Activated CD8-positive, alpha-beta T cell treated with anti-CD3 and anti-CD28 coated beads for 36 hours (primary cell): ENCODE measurements around the gene P2RX4. TPM values are rescaled to one million over a fixed set of nuclear protein-coding genes. Genes with fewer than 3 reads are reported as not detected.

Experiments
- ATAC-seq: fragments of 200-7000 bp; cut with Tn5 transposase; one replicate; pipeline ENCODE4 v1.10.0; 2021; ENCODE audit warnings: mild to moderate bottlenecking, moderate library complexity
- CTCF ChIA-PET: fragments of 350-600 bp; sonication (Branson Sonifier 250); formaldehyde crosslinking; loops from one replicate; lab custom pipeline; 2021; ENCODE audit warnings: antibody characterized with exemption; lab: Charles Lee
- POLR2A ChIA-PET: fragments of 350-600 bp; sonication (Branson Sonifier 250); formaldehyde crosslinking; loops from one replicate; lab custom pipeline; 2021; ENCODE audit warnings: antibody characterized with exemption; lab: Charles Lee
- DNase-seq: peaks from one replicate; pipeline ENCODE4 v3.0.0-alpha.2; 2020
- H3K27ac Mint-ChIP-seq: one replicate; pipeline ENCODE4 v1.8.0; 2021; ENCODE audit warnings: mild to moderate bottlenecking, mixed read lengths
- H3K27me3 Mint-ChIP-seq: one replicate; pipeline ENCODE4 v1.8.0; 2021; ENCODE audit warnings: mixed read lengths
- H3K36me3 Mint-ChIP-seq: one replicate; pipeline ENCODE4 v1.8.0; 2021; ENCODE audit warnings: low read depth, mixed read lengths
- H3K4me1 Mint-ChIP-seq: one replicate; pipeline ENCODE4 v1.8.0; 2021; ENCODE audit warnings: low read depth, mixed read lengths
- H3K4me3 Mint-ChIP-seq: one replicate; pipeline ENCODE4 v1.8.0; 2021; ENCODE audit warnings: mild to moderate bottlenecking, moderate library complexity, mixed read lengths
- H3K9me3 Mint-ChIP-seq: one replicate; pipeline ENCODE4 v1.8.0; 2021; ENCODE audit warnings: mixed read lengths
- intact Hi-C: fragments of 100-400 bp; cut with micrococcal nuclease; formaldehyde crosslinking; loops from one replicate; pipeline ENCODE4 v1.10.0; 2022
- total RNA-seq, 2 experiments: library from RNA; stranded (reverse); gene quantifications; one replicate each; pipeline ENCODE4 v1.2.3, GENCODE V29; 2021
- TF ChIP-seq, protein P1 (sequence below): fragments of 200-600 bp; IDR thresholded peaks from one replicate; pipeline ENCODE4 v1.8.0; 2022; ENCODE audit warnings: antibody characterized with exemption, mild to moderate bottlenecking

P2RX4 gene
- total RNA-seq, 2 experiments from 2014 or later = 12.2 to 15.1 TPM

GRCh38 chr12:121233628-121234020 is 23.7 kb downstream of the P2RX4 start:
- Mint-ChIP-seq H3K36me3 (peaks cover 23% of the 10 kb centered on the region), H3K4me1 (peaks cover 10% of the 10 kb centered on the region), H3K27me3 (no peaks in the 10 kb centered on the region), H3K27ac (no peak overlapping the region), H3K9me3 (no peaks in the 10 kb centered on the region), H3K4me3 (no peak overlapping the region)
- intact Hi-C loops = no loop called here
- TF ChIP-seq, protein P1, sequence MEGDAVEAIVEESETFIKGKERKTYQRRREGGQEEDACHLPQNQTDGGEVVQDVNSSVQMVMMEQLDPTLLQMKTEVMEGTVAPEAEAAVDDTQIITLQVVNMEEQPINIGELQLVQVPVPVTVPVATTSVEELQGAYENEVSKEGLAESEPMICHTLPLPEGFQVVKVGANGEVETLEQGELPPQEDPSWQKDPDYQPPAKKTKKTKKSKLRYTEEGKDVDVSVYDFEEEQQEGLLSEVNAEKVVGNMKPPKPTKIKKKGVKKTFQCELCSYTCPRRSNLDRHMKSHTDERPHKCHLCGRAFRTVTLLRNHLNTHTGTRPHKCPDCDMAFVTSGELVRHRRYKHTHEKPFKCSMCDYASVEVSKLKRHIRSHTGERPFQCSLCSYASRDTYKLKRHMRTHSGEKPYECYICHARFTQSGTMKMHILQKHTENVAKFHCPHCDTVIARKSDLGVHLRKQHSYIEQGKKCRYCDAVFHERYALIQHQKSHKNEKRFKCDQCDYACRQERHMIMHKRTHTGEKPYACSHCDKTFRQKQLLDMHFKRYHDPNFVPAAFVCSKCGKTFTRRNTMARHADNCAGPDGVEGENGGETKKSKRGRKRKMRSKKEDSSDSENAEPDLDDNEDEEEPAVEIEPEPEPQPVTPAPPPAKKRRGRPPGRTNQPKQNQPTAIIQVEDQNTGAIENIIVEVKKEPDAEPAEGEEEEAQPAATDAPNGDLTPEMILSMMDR = no peak
- CTCF ChIA-PET = interaction anchor here (3.0 kb wide), 1 partner anchor 9 kb away, joined by 12 read pairs; no protein-coding TSS in a partner anchor
- POLR2A ChIA-PET = no interaction called here
- DNase-seq (no peak), ATAC-seq (no peak)

GRCh38 chr12:121236776-121237175 is 26.8 kb downstream of the P2RX4 start:
- ChIA-PET POLR2A (no interaction called here), CTCF (no interaction called here)
- Mint-ChIP-seq H3K27me3 (no peaks in the 10 kb centered on the region), H3K36me3 (peaks cover 39% of the 10 kb centered on the region), H3K4me1 (peaks cover 26% of the 10 kb centered on the region), H3K9me3 (no peaks in the 10 kb centered on the region), H3K4me3 (no peak overlapping the region), H3K27ac (no peak overlapping the region)
- ATAC-seq (no peak), DNase-seq (no peak)
- TF ChIP-seq, protein P1 = no peak
- intact Hi-C loops = no loop called here

DNA sequence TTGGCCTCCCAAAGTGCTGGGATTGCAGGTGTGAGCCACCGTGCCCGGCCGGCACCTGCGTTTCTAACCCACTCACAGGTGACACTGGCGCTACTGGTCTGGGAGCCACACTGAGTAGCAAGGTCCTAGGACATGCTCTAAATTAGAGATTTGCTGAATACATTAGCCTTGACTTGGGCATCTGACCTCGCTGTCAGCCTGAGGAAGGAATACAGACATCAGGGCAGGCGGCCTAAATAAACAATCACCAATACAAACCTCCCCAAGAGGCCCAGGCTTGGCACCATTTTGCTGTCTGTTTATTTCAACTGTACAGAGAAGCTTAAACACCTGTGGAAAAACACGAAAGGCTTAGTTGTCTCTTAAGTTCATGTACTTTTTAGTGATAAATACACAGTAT is 27.5 kb downstream of the P2RX4 start:
- Mint-ChIP-seq H3K9me3 (no peaks in the 10 kb centered on the region), H3K4me3 (no peak overlapping the region), H3K4me1 (peaks cover 28% of the 10 kb centered on the region), H3K27me3 (no peaks in the 10 kb centered on the region), H3K36me3 (peaks cover 40% of the 10 kb centered on the region), H3K27ac (peak overlapping the region; percentile 39)
- intact Hi-C loops = no loop called here
- POLR2A ChIA-PET = interaction anchor here (0.6 kb wide), 1 partner anchor 165 kb away, joined by 3 read pairs; no protein-coding TSS in a partner anchor
- no peak for DNase-seq
- TF ChIP-seq, protein P1 = no peak
- no peak for ATAC-seq
- CTCF ChIA-PET = interaction anchor here (2.7 kb wide), 1 partner anchor 11 kb away, joined by 7 read pairs; no protein-coding TSS in a partner anchor

DNA sequence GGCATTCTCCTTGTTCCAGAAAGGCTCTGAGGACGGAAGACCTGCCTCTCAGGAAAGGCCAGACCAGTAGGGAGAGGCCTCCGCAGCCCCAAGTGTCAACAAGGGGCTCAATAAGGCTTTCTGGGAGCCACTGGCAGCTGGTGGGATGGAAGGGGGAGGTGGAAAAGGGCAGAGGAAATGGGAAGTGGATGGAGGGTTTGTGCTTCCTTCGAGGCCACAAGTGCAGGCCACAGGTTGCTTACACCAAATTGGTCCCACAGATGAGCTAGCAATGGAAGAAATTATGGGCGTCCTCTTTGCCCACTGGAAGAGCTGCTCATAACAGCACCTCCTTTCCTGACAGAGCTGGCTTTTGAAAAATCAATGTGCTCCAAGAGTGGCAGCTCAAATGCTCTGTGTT is 28.2 kb downstream of the P2RX4 start:
- peak overlapping the region; percentile 39 for H3K27ac Mint-ChIP-seq
- H3K4me1 Mint-ChIP-seq = peaks cover 28% of the 10 kb centered on the region
- H3K36me3 Mint-ChIP-seq = peaks cover 39% of the 10 kb centered on the region
- H3K4me3 Mint-ChIP-seq = no peak overlapping the region
- ATAC-seq (no peak), DNase-seq (no peak)
- TF ChIP-seq, protein P1 = no peak
- no peaks in the 10 kb centered on the region for H3K9me3 Mint-ChIP-seq
- intact Hi-C loops = no loop called here
- ChIA-PET CTCF (interaction anchor here (2.7 to 4.1 kb wide), 2 partner anchors 7 to 11 kb away, joined by 7 to 44 read pairs; no protein-coding TSS in a partner anchor), POLR2A (interaction anchor here (0.6 to 1.9 kb wide), 6 partner anchors 8 to 166 kb away, joined by 3 to 5 read pairs (median 4); no protein-coding TSS in a partner anchor)
- H3K27me3 Mint-ChIP-seq = no peaks in the 10 kb centered on the region

- DNase-seq = no peak
- H3K9me3 Mint-ChIP-seq = no peaks in the 10 kb centered on the region
- ChIA-PET POLR2A (interaction anchor here (1.0 to 1.9 kb wide), 9 partner anchors 8 to 59 kb away, joined by 3 to 5 read pairs (median 3); no protein-coding TSS in a partner anchor), CTCF (interaction anchor here (0.8 to 4.1 kb wide), 6 partner anchors 8 to 204 kb away, joined by 3 to 44 read pairs (median 6); no protein-coding TSS in a partner anchor)
- H3K27ac Mint-ChIP-seq = peak overlapping the region; percentile 79
- no peak for ATAC-seq
- H3K27me3 Mint-ChIP-seq = no peaks in the 10 kb centered on the region
- H3K4me1 Mint-ChIP-seq = peaks cover 28% of the 10 kb centered on the region
- TF ChIP-seq, protein P1 = no peak
- no peak overlapping the region for H3K4me3 Mint-ChIP-seq
- intact Hi-C loops = no loop called here
- peaks cover 43% of the 10 kb centered on the region for H3K36me3 Mint-ChIP-seq
Observed at GRCh38 chr12:121238604-121239350, 28.8 kb downstream of the P2RX4 start.
